ENCODE results near the gene PTPRD.

Gene PTPRD

GRCh38 chr9:8877753-8878494 is 1734.9 kb downstream of the PTPRD start:
- no peak for DNase-seq

DNA sequence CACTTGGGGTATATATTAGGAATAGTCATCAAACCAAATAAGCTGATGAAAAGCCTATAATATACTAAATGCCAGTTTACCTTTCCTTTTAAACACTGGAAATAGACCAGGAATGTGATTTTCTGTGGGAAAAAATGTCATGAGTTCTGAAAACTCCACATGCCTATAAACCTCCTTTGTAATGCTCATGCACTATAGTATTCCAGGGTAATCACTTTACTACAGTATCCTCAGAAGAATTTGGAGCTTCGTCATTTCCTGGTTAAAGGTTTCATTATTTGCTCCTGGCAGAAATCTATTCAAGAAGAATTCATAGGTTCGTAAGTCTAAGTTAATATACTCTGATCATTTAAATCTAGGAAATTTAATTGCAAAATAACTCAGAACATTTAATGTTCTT is 1736.5 kb downstream of the PTPRD start:
- no peak for DNase-seq

GRCh38 chr9:8874482-8874881 is 1738.3 kb downstream of the PTPRD start:
- DNase-seq, result no peak

- DNase-seq, result no peak
These were observed 1740.0 kb downstream of the PTPRD start for GRCh38 chr9:8872802-8873201.

DNA sequence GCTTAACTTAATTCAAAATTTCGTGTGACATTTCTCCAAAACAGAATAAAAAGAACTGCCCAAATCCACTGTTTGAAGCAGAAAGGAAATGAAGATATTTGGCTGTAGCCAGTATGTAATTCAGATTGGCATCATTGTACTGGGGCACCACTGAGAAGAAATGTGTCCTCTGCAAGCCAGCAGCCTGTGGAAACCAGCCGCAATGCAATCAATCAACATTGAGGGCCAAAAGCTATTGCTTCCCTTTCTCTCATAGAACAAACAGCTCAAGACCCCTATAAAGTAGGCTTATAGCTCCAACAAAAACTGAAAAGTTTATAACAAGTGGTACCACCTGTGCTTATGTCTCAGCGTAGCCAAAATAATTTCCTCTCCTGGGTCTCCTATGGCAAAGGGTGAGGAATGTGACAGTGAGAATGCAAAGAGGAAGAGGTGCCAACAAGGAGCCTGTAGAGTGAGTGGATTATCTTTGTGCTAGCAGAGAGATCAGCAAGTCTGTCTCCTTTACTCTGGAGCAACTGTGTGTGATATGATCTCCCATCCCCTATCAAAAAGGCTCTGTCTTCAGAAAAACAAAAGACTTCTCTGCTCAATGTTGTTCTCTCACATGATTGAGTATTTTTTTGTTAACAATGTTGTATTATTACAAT is 1740.9 kb downstream of the PTPRD start:
- DNase-seq, result no peak

- DNase-seq, result no peak
These were observed 1741.4 kb downstream of the PTPRD start for GRCh38 chr9:8871396-8871795.

GRCh38 chr9:8869812-8870211 is 1743.0 kb downstream of the PTPRD start:
- no peak for DNase-seq

GRCh38 chr9:8868632-8869031 is 1744.2 kb downstream of the PTPRD start:
- DNase-seq, result no peak

- no peak for DNase-seq
These were observed 1745.7 kb downstream of the PTPRD start for GRCh38 chr9:8867148-8867547.

- DNase-seq, result no peak
These were observed 1748.3 kb downstream of the PTPRD start for GRCh38 chr9:8864545-8864896.

DNA sequence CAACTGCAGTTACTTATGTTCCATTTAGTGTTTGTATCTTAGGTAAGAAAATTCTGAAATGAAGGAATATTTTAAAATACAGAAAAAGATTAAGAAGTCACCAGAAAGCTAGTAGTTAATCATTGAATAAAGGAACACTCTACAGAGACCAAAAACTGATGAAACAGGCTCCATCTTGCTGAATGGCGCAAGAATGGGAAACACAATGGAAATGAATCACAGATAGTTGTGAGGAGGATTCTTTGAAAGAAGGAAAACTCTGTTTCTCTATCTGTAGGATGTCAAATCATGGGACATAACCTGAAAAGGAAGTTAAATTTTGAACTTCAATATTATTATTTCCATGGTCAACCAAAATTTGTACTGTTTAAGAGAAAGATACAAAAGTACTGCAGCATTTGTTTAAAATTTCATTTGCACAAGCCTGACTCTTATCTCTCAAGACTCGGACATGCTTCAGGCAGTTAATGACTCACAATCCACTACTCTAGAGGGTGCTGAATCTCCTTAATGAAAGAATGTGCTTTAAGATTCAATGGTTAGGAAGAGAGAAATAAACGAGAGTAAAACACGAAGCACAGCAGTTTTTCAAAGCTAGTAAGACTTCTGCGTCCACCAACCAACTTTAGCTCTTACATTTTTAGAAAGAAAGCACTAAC is 1748.8 kb downstream of the PTPRD start:
- no peak for DNase-seq

GRCh38 chr9:8863069-8863468 is 1749.7 kb downstream of the PTPRD start:
- DNase-seq, result no peak

DNA sequence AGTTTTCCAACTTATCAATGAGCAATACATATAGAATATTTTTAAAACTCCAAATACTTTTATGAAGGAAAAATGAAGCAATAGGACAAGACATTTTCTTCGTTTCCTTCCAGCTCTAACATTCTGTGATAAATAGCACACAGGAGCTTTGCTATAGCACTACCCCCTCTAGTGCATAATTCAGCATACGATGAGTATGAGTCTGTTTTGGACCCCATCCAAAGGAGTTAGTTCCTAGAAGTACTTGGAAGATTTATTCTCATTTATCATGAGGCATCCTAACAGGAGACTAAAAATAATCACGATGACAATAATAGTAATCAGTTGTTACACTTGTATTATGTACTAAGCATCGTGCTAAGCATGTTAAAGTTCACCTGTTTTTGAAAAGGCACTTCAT is 1751.9 kb downstream of the PTPRD start:
- no peak for DNase-seq

- no peak for DNase-seq
These were observed 1752.7 kb downstream of the PTPRD start for GRCh38 chr9:8860086-8860485.

- DNase-seq, result no peak
These were observed 1753.4 kb downstream of the PTPRD start for GRCh38 chr9:8859416-8859815.

DNA sequence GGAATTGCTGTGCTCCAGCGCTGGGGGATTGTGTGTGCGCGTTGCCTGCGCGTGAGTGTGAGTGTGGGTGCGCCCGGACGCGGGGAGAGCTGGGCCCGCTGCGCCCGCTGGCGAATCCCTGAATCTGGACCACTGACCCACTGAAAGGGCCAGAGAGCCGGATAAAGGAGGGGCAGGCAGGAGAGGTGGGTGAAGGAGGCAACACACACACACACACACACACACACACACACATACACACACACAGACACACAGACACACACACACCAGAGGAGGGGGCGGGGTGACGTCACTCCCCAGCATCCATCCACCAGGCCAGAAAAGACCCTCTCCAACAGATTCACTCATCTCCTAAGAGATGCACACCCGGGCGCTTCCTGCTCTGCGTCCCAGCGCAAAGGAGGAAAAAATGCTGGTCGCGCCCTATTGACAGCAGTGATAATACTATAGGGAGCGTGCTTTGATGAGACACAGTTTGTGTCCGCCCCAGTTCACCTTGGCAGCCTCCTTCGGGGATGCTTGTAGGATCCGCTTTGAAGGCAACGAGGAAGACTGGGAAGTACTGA is 1754.1 kb downstream of the PTPRD start:
- no peak for DNase-seq

- DNase-seq, result no peak
These were observed 1754.7 kb downstream of the PTPRD start for GRCh38 chr9:8857926-8858595.

GRCh38 chr9:8857068-8857925 is 1755.5 kb downstream of the PTPRD start:
- no peak for DNase-seq

DNA sequence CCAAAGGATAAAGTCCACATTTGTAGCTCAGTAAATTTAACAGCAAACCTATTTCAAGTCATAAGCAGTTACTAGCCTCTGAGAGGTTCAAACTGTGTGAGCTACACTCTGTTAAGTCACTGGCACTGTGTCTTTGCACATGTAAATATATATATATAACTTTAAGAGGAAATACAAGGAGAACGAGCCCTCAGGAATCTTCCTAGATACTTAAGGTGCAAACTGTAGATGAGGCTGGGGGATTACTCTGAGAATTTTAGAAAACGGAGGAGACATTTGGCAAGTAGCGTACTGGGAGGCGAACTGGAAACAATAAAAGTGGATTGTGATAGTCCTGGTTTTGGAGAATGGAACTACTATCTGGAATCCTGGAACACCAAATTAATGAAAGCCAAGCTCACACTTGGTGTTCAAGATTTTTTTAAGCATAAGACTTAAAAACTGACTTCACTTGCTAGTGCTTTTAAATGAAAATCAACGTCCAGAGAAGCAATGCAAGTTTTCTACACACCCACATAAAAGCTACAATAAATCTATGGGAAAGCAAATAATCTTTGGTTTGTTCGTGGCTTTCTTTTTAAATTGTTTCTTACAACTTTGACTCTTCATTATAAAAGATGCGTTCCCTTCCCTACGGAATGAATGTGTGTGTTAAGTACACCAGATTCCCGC is 1756.3 kb downstream of the PTPRD start:
- no peak for DNase-seq

DNA sequence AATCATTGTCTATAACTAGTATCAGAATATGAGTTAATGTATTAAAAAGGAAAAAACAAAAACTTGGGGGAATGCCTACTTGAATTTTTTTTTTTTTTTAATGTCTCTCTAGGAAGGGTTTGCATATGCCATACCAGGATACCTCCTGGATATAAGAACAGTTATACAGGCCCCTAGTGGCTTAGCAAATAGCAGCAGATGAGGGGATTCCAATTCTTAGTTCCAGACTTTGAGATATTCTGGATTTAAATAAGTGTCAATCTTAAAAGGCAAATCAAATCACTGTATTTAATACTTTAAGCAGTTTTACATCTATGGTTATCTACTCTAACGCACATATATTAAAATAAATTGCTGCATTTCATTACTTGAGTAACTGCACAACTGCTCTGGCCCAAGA is 1757.8 kb downstream of the PTPRD start:
- DNase-seq, result no peak

DNA sequence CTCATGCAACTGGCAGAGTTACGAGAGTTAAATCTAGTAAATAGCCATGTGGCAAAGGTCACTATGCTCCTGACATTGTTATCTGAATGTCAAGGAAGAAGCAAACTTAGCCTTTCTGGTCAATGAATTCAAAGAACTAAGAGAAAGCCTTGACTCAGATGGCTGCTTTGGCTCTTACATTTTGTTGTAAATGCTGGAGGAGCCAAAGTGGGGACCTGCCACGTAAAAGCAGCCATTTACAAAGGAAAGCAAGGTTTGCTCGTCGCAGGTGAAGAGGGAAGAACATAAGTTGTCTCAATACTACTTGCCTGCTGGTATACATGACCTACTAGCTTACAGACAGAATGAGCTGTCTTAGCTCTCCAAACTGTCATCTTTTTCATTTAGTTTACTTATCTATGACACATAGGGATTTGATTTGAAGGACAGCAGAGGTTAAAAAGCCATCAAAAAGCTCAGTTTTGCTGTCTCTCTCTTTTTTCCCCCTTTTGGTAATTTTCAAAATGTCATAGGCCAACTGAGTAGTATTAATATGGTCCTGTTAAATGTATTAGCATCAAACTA is 1760.4 kb downstream of the PTPRD start:
- DNase-seq, result no peak

DNA sequence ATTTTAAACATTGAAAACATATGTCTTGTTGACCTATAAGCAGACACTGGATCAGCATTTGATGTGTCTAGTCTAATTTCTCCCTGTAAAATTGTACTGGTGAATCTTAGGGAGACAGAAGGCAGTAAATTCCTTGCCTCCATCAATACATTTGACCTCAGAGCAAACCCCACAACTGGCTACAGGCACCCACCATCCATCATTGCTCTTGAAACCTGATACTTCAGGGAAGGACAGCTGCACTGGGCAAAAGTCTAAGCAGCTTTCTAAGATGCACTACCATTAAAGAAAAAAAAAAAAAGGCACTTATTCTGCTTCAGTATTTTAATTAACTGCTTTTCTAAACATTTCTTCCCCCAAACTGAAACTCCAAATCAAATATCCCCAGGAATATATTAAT is 1761.9 kb downstream of the PTPRD start:
- no peak for DNase-seq
